Aorta (tissue), 5 donors: ENCODE data around the gene MSRB1. TPM values are rescaled to one million over a fixed set of nuclear protein-coding genes. Genes with fewer than 3 reads are reported as not detected.

Experiments used
- ATAC-seq: fragments of 200-7000 bp; cut with Tn5 transposase; one replicate; pipeline ENCODE4 v1.9.1; 2022; ENCODE audit warnings: moderate library complexity; ENCODE audit not compliant: low FRiP score
- DNase-seq, 2 donors: peaks; one replicate each; pipeline ENCODE4 v3.0.0-alpha.2; 2020
- H3K27ac ChIP-seq, 2 donors: one replicate each; pipeline ENCODE4 v1.5.1; 2013; ENCODE audit warnings: low read length in 2 of 2, mild to moderate bottlenecking in 2 of 2, moderate library complexity in 2 of 2, control low read depth in 1 of 2, inconsistent platforms in 1 of 2, low read depth in 1 of 2
- H3K27me3 ChIP-seq, 2 donors: one replicate each; pipeline ENCODE4 v1.6.1; 2013; ENCODE audit warnings: control low read depth in 1 of 2, low read length in 1 of 2, mild to moderate bottlenecking in 1 of 2, moderate library complexity in 1 of 2; ENCODE audit not compliant: insufficient read depth in 2 of 2, control insufficient read depth in 1 of 2
- H3K36me3 ChIP-seq, 2 donors: one replicate each; pipeline ENCODE4 v1.6.1; 2013; ENCODE audit warnings: control low read depth in 1 of 2, low read length in 1 of 2, mild to moderate bottlenecking in 1 of 2; ENCODE audit not compliant: insufficient read depth in 2 of 2, control insufficient read depth in 1 of 2
- H3K4me1 ChIP-seq, 2 donors: one replicate each; pipeline ENCODE4 v1.6.1; 2013; ENCODE audit warnings: low read length in 2 of 2, control low read depth in 1 of 2, mild to moderate bottlenecking in 1 of 2, moderate library complexity in 1 of 2; ENCODE audit not compliant: insufficient read depth in 2 of 2, control insufficient read depth in 1 of 2
- H3K4me3 ChIP-seq, 2 donors: one replicate each; pipeline ENCODE4 v1.5.1; 2013; ENCODE audit warnings: low read length in 2 of 2, control low read depth in 1 of 2, mild to moderate bottlenecking in 1 of 2
- H3K9me3 ChIP-seq: one replicate; pipeline ENCODE4 v1.6.1; 2013; ENCODE audit warnings: mild to moderate bottlenecking, low read length; ENCODE audit not compliant: control insufficient read depth
- WGBS, 2 donors: extraction: QIAGEN DNeasy Blood & Tissue Kit; methylation state at CpG; one replicate each; pipeline ENCODE4 v1.1.7; 2013; 5-methylcytosine and 5-hydroxymethylcytosine counted together
- intact Hi-C, 2 donors: fragments of 100-400 bp; cut with DNase I; formaldehyde crosslinking; loops; one replicate each; pipeline versions ENCODE4 v1.14.2 to v1.15.0; 2022
- polyA plus RNA-seq, 2 donors: library from polyadenylated mRNA; stranded (reverse); fragments of 200-250 nt; gene quantifications; one replicate each; pipeline ENCODE4 v1.2.3, GENCODE V29; 2013
- total RNA-seq, 2 donors: library from RNA; stranded (reverse); fragmentation: NEBNext Ultra II Directional; extraction: Animal tissue kit (Norgen Biotek cat#: 25700); gene quantifications; one replicate each; pipeline ENCODE4 v1.2.1, GENCODE V29; 2021
- donor health status: healthy with polysubstance abuse.
- donor health status: Bipolar disorder and iron deficiency.
- donor health status: DM: no; HTN: no; CAD: no.
- donor health status: DM: no; HTN: no; CAD: no.
- donor health status: DM: yes; HTN: yes; CAD: no.

MSRB1 gene
- total and polyA plus RNA-seq, 4 donors = 19.5 to 56.6 (median 43.6) TPM

GRCh38 chr16:1974157-1975070 is 31.4 kb upstream of the MSRB1 start:
- Histone ChIP-seq H3K9me3 (no peaks in the 10 kb centered on the region), H3K36me3 (peaks cover 0 to 27% of the 10 kb centered on the region in 2 donors), H3K27ac (no peak overlapping the region), H3K27me3 (peaks cover 0 to 2% of the 10 kb centered on the region in 2 donors), H3K4me3 (no peak overlapping the region), H3K4me1 (no peaks in the 10 kb centered on the region)
- intact Hi-C loops = no loop called here
- no peak for DNase-seq
- WGBS, 2 donors = 93% methylated on average over 42 of the region's 42 CpGs
- no peak for ATAC-seq

- 91 to 94% methylated on average over 16 of the region's 16 CpGs for WGBS, 2 donors
- H3K27me3 ChIP-seq = no peaks in the 10 kb centered on the region
Measured at GRCh38 chr16:1973461-1974156, 30.6 kb upstream of the MSRB1 start.

GRCh38 chr16:1972490-1972877 is 29.5 kb upstream of the MSRB1 start:
- Histone ChIP-seq H3K4me3 (peak overlapping the region; percentile 16 to 62), H3K4me1 (no peaks in the 10 kb centered on the region), H3K27ac (no peak overlapping the region), H3K36me3 (peaks cover 0 to 18% of the 10 kb centered on the region in 2 donors), H3K27me3 (no peaks in the 10 kb centered on the region), H3K9me3 (no peaks in the 10 kb centered on the region)
- WGBS, 2 donors = 1% methylated on average over 22 of the region's 22 CpGs
- DNase-seq (no peak), ATAC-seq (no peak)
- intact Hi-C loops = no loop called here

More at GRCh38 chr16:1973461-1974156, 30.6 kb upstream of the MSRB1 start:
- ATAC-seq = no peak
- Histone ChIP-seq H3K4me1 (no peaks in the 10 kb centered on the region), H3K9me3 (no peaks in the 10 kb centered on the region), H3K36me3 (peaks cover 0 to 27% of the 10 kb centered on the region in 2 donors), H3K4me3 (no peak overlapping the region), H3K27ac (no peak overlapping the region)
- no peak for DNase-seq
- intact Hi-C loops = no loop called here

DNA sequence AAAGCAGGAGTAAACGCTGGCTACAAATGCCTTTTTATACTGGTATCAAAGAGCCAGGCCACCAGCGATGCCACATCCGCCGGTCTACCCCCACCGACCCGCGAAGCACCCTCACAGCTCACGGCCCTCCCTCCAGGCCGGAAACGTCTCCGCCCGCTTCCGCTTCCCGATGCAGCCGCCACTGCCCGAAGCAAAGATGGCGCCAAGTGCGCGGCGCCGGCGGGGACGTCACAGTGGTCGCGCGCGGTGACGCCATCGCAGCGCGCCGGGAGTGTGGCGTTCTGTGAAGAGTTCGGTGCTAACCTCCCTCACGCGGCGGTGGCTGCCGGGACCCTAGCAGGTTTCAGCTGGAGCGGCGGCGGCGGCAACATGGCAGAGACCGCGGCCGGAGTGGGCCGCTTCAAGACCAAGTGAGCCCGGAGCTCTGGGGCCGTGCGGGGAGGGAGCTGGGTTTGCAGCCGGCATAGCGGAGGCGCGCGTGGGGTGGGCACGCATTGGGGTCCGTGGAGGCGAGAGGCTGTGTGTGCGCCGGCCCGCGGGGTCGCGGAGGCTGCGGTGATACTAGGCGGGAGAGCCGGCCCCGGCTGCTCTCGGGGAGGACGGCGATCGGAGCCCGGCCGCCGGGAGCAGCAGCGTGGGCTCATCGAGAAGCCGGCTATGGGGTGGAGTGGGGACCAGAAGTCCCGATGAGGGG is 28.9 kb upstream of the MSRB1 start, which contains the start of gene TBL3:
Gene TBL3, plus strand, starts transcription at position 258 of the 694 bp plus-strand sequence. Its CDS starts 112 bp downstream, at position 370.
- H3K36me3 ChIP-seq = peaks cover 0 to 15% of the 10 kb centered on the region in 2 donors
- H3K9me3 ChIP-seq = no peaks in the 10 kb centered on the region
- 0 to 1% methylated on average over 77 to 78 of the region's 78 CpGs for WGBS, 2 donors
- no peaks in the 10 kb centered on the region for H3K4me1 ChIP-seq
- DNase-seq (peak; percentile 96 to 98), ATAC-seq (peak; percentile 96)
- no peaks in the 10 kb centered on the region for H3K27me3 ChIP-seq
- peak within 1 kb of the TSS; percentile 16 to 62 for H3K4me3 ChIP-seq
- intact Hi-C loops = no loop called here
- peak within 1 kb of the TSS; percentile 43 to 50 for H3K27ac ChIP-seq

DNA sequence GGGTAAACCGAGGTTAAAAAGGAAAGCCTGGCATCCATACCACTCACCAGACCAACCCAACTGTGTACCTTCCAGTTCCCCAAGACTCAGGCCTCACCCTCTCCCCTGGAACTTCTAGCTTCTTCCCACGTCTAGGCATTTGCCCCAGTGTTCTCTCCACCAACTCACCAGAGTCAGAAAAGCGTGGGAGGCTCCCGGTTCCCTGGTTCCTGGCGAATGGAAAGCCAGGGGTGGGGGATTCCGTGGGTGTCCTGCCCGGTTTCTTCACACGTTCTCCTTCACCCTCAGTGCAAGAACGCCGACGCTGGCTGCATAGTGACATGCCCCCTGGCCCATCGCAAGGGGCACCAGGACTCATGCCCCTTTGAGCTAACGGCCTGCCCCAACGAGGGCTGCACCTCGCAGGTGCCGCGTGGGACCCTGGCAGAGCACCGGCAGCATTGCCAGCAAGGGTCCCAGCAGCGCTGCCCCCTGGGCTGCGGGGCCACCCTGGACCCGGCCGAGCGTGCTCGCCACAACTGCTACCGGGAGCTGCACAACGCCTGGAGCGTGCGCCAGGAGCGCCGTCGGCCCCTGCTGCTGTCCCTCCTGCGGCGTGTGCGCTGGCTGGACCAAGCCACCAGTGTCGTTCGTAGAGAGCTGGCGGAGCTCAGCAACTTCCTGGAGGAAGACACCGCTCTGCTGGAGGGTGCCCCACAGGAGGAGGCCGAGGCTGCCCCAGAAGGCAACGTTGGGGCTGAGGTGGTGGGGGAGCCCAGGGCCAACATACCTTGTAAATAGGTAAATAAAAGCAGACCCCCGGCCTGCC is 25.4 kb upstream of the MSRB1 start:
- H3K9me3 ChIP-seq = no peaks in the 10 kb centered on the region
- no peak overlapping the region for H3K27ac ChIP-seq
- H3K36me3 ChIP-seq = no peaks in the 10 kb centered on the region
- DNase-seq (no peak), ATAC-seq (no peak)
- H3K27me3 ChIP-seq = peaks cover 0 to 2% of the 10 kb centered on the region in 2 donors
- no peaks in the 10 kb centered on the region for H3K4me1 ChIP-seq
- no peak overlapping the region for H3K4me3 ChIP-seq
- intact Hi-C loops = no loop called here
- WGBS, 2 donors = 87 to 89% methylated on average over 41 of the region's 41 CpGs

- Histone ChIP-seq H3K4me1 (no peaks in the 10 kb centered on the region), H3K9me3 (no peaks in the 10 kb centered on the region), H3K36me3 (peaks cover 0 to 4% of the 10 kb centered on the region in 2 donors), H3K4me3 (no peak within 1 kb of the TSS), H3K27me3 (peaks cover 0 to 2% of the 10 kb centered on the region in 2 donors), H3K27ac (peak within 1 kb of the TSS in 1 of 2 donors; percentile 91)
- DNase-seq = no peak
- intact Hi-C loops = no loop called here
- no peak for ATAC-seq
- 96% methylated on average over 6 of the region's 6 CpGs for WGBS, 2 donors
Measured at GRCh38 chr16:1966460-1966859, 23.5 kb upstream of the MSRB1 start, which contains the start of gene RNF151. Gene RNF151, plus strand, starts transcription at chr16:1966856. Its CDS starts 26 bp downstream, at chr16:1966882.

GRCh38 chr16:1965396-1966001 is 22.5 kb upstream of the MSRB1 start:
- Histone ChIP-seq H3K4me1 (no peaks in the 10 kb centered on the region), H3K27me3 (peaks cover 0 to 2% of the 10 kb centered on the region in 2 donors), H3K4me3 (peak overlapping the region; percentile 70 to 78), H3K9me3 (no peaks in the 10 kb centered on the region), H3K36me3 (peaks cover 0 to 4% of the 10 kb centered on the region in 2 donors), H3K27ac (peak overlapping the region in 1 of 2 donors; percentile 91)
- WGBS, 2 donors = 23 to 24% methylated on average over 24 of the region's 24 CpGs
- intact Hi-C loops = no loop called here
- DNase-seq = no peak
- no peak for ATAC-seq
